GM19193 (cell line): ENCODE data around the gene BCAR1.

Experiments
- POLR2A ChIP-seq: IDR thresholded peaks from 4 replicates; pipeline ENCODE4 v1.6.1; 2011; ENCODE audit not compliant: insufficient read depth, insufficient read length; ENCODE audit errors: extremely low read depth

The BCAR1 gene

GRCh38 chr16:75250809-75251279 lies 580 bp downstream of the BCAR1 start:
- no peak for TF ChIP-seq POLR2A

GRCh38 chr16:75250089-75250808 lies 1.2 kb downstream of the BCAR1 start:
- no peak for TF ChIP-seq POLR2A

GRCh38 chr16:75249441-75249840 lies 2.0 kb downstream of the BCAR1 start:
- TF ChIP-seq POLR2A, result no peak

- TF ChIP-seq POLR2A, result no peak
These were observed 2.7 kb downstream of the BCAR1 start for GRCh38 chr16:75248536-75249380.

GRCh38 chr16:75248142-75248535 lies 3.3 kb downstream of the BCAR1 start:
- TF ChIP-seq POLR2A, result no peak

GRCh38 chr16:75247249-75247648 lies 4.2 kb downstream of the BCAR1 start:
- no peak for TF ChIP-seq POLR2A

GRCh38 chr16:75246504-75247205 lies 4.8 kb downstream of the BCAR1 start:
- TF ChIP-seq POLR2A, result no peak

- no peak for TF ChIP-seq POLR2A
These were observed 6.3 kb downstream of the BCAR1 start for GRCh38 chr16:75244844-75245758.

GRCh38 chr16:75244225-75244809 lies 7.1 kb downstream of the BCAR1 start:
- TF ChIP-seq POLR2A, result no peak

- no peak for TF ChIP-seq POLR2A
These were observed 7.7 kb downstream of the BCAR1 start for GRCh38 chr16:75243667-75244224.

GRCh38 chr16:75241955-75242354 lies 9.5 kb downstream of the BCAR1 start:
- TF ChIP-seq POLR2A, result no peak

- TF ChIP-seq POLR2A, result no peak
These were observed 10.0 kb downstream of the BCAR1 start for GRCh38 chr16:75241412-75241811.

- no peak for TF ChIP-seq POLR2A
These were observed 11.8 kb downstream of the BCAR1 start for GRCh38 chr16:75239542-75240122.

GRCh38 chr16:75238853-75239541 lies 12.4 kb downstream of the BCAR1 start:
- no peak for TF ChIP-seq POLR2A
